ENCODE measurements around the gene PSMD7.

DNA sequence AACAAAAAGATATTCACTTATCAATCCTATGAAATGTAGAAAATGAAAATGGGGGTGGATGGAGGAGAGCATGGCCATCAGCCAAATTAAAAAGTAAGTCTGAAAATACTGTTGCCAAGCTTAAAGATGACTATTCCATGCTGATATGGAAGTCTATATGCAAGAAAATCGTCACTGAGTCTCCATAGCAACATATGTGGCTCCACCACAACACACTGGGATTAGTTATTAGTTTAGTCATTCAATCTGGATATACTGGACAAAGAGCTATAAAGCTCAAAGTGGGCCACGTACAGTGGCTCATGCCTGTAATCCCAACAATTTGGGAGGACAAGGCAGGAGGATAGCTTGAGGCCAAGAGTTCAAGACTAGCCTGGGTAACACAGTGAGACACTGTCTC lies 24.7 kb upstream of the PSMD7 start:
- TF ChIP-seq, protein P1, sequence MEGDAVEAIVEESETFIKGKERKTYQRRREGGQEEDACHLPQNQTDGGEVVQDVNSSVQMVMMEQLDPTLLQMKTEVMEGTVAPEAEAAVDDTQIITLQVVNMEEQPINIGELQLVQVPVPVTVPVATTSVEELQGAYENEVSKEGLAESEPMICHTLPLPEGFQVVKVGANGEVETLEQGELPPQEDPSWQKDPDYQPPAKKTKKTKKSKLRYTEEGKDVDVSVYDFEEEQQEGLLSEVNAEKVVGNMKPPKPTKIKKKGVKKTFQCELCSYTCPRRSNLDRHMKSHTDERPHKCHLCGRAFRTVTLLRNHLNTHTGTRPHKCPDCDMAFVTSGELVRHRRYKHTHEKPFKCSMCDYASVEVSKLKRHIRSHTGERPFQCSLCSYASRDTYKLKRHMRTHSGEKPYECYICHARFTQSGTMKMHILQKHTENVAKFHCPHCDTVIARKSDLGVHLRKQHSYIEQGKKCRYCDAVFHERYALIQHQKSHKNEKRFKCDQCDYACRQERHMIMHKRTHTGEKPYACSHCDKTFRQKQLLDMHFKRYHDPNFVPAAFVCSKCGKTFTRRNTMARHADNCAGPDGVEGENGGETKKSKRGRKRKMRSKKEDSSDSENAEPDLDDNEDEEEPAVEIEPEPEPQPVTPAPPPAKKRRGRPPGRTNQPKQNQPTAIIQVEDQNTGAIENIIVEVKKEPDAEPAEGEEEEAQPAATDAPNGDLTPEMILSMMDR (IDR thresholded peaks at IDR 0.05; ENCODE audit: insufficient read depth, low read length, poor library complexity, severe bottlenecking) = no peak
- no peak for TF ChIP-seq EZH2phosphoT487 (conservative IDR thresholded peaks at IDR 0.05; ENCODE audit: low read length)

Data from SU-DHL-6 (cell line).